HG03039 (cell line): ENCODE measurements around the gene C15orf62.

Experiments used
- ATAC-seq: cut with Tn5 transposase; IDR thresholded peaks from one replicate; pipeline ENCODE4 v1.9.1; 2021; ENCODE audit warnings: mild to moderate bottlenecking, moderate library complexity; ENCODE audit not compliant: unreplicated experiment

The C15orf62 gene

GRCh38 chr15:40754883-40755811, 14.6 kb upstream of the C15orf62 start, which contains the start of gene RMDN3:
RMDN3 (minus strand) TSS chr15:40755254; CDS start chr15:40754783, 471 bp downstream.
- ATAC-seq, result peak; percentile 73

GRCh38 chr15:40755812-40756208, 14.0 kb upstream of the C15orf62 start:
- no peak for ATAC-seq

GRCh38 chr15:40756938-40757337, 12.8 kb upstream of the C15orf62 start:
- no peak for ATAC-seq

- no peak for ATAC-seq
These were observed 9.8 kb upstream of the C15orf62 start for GRCh38 chr15:40759961-40760360.

GRCh38 chr15:40762919-40763800, 6.6 kb upstream of the C15orf62 start:
- ATAC-seq, result no peak

- ATAC-seq, result no peak
These were observed 5.8 kb upstream of the C15orf62 start, which contains the start of gene GCHFR for GRCh38 chr15:40763801-40764628. GCHFR (plus strand) TSS chr15:40764068; CDS start chr15:40764181, 113 bp downstream.

- ATAC-seq, result no peak
These were observed 5.1 kb upstream of the C15orf62 start for GRCh38 chr15:40764629-40765103.

- ATAC-seq, result no peak
These were observed 3.5 kb upstream of the C15orf62 start for GRCh38 chr15:40766194-40766815.

- no peak for ATAC-seq
These were observed 2.6 kb upstream of the C15orf62 start for GRCh38 chr15:40766906-40767837.

GRCh38 chr15:40767838-40768500, 1.8 kb upstream of the C15orf62 start:
- ATAC-seq, result no peak

GRCh38 chr15:40768521-40769273, 1.1 kb upstream of the C15orf62 start:
- no peak for ATAC-seq

- ATAC-seq, result no peak
These were observed 454 bp downstream of the C15orf62 start for GRCh38 chr15:40770147-40770721.

- no peak for ATAC-seq
These were observed 1.5 kb downstream of the C15orf62 start for GRCh38 chr15:40771242-40771641.

GRCh38 chr15:40772014-40772413, 2.2 kb downstream of the C15orf62 start:
- no peak for ATAC-seq

GRCh38 chr15:40773496-40773895, 3.7 kb downstream of the C15orf62 start:
- no peak for ATAC-seq

GRCh38 chr15:40773902-40774301, 4.1 kb downstream of the C15orf62 start:
- ATAC-seq, result no peak

GRCh38 chr15:40775007-40775406, 5.2 kb downstream of the C15orf62 start:
- ATAC-seq, result no peak
